Right atrium auricular region (tissue), 2 donors: ENCODE measurements around the gene OR9Q1. TPM values are rescaled to one million over a fixed set of nuclear protein-coding genes. Genes with fewer than 3 reads are reported as not detected.

Experiments
- DNase-seq: peaks from one replicate; pipeline ENCODE4 v3.0.0-alpha.2; 2019; ENCODE audit warnings: low spot score
- H3K27ac ChIP-seq, 2 donors: fragments of 200-600 bp; sonication (generic); 1 replicate in 1 of 2; 2 replicates in 1 of 2; pipeline ENCODE4 v1.5.1; 2016 to 2019
- H3K27me3 ChIP-seq, 2 donors: fragments of 200-600 bp; sonication (generic); one replicate each; pipeline versions ENCODE4 v1.5.1 to v1.6.0; 2017 to 2019
- H3K36me3 ChIP-seq: fragments of 200-600 bp; sonication (generic); one replicate; pipeline ENCODE4 v1.5.1; 2016
- H3K4me1 ChIP-seq, 2 donors: fragments of 200-600 bp; sonication (generic); one replicate each; pipeline versions ENCODE4 v1.5.1 to v1.6.0; 2017 to 2019
- H3K4me3 ChIP-seq, 2 donors: fragments of 200-600 bp; sonication (generic); 1 replicate in 1 of 2; 2 replicates in 1 of 2; pipeline ENCODE4 v1.5.1; 2017 to 2019; ENCODE audit warnings: mild to moderate bottlenecking in 1 of 2, moderate library complexity in 1 of 2
- H3K9me3 ChIP-seq, 2 donors: fragments of 200-600 bp; sonication (generic); one replicate each; pipeline ENCODE4 v1.5.1; 2019
- CTCF ChIP-seq, 2 donors: fragments of 200-600 bp; sonication (generic); IDR thresholded peaks; one replicate each; pipeline ENCODE4 v1.5.1; 2019; ENCODE audit warnings: antibody characterized with exemption in 2 of 2
- total RNA-seq, 2 donors: library from RNA; depleted of rRNA; stranded (reverse); fragments of >200 nt; gene quantifications; one replicate each; pipeline ENCODE4 v1.1.0, GENCODE V29; 2016

OR9Q1 gene
- total RNA-seq = not detected

GRCh38 chr11:58023435-58023931 is at the start of gene OR9Q1:
OR9Q1 (plus strand) TSS chr11:58023881; CDS start chr11:58179445, 155,564 bp downstream.
- Histone ChIP-seq H3K27me3 (no peaks in the 10 kb centered on the region), H3K4me1 (peaks cover 0 to 7% of the 10 kb centered on the region in 2 donors), H3K36me3 (no peaks in the 10 kb centered on the region), H3K27ac (peak within 1 kb of the TSS; percentile 32 to 65), H3K4me3 (no peak within 1 kb of the TSS), H3K9me3 (no peaks in the 10 kb centered on the region)
- no peak for TF ChIP-seq CTCF (IDR thresholded peaks at IDR 0.05)
- DNase-seq = no peak

- H3K4me3 ChIP-seq = no peak overlapping the region
- H3K4me1 ChIP-seq = no peaks in the 10 kb centered on the region
- H3K9me3 ChIP-seq = no peaks in the 10 kb centered on the region
- no peak for DNase-seq
- TF ChIP-seq CTCF (IDR thresholded peaks at IDR 0.05) = no peak
- no peaks in the 10 kb centered on the region for H3K36me3 ChIP-seq
- H3K27me3 ChIP-seq = no peaks in the 10 kb centered on the region
- no peak overlapping the region for H3K27ac ChIP-seq
Measured at GRCh38 chr11:57974132-57974531, 49.5 kb upstream of the OR9Q1 start.

GRCh38 chr11:57974848-57975601 is 48.7 kb upstream of the OR9Q1 start:
- DNase-seq = no peak
- H3K9me3 ChIP-seq = no peaks in the 10 kb centered on the region
- no peak overlapping the region for H3K4me3 ChIP-seq
- no peaks in the 10 kb centered on the region for H3K36me3 ChIP-seq
- no peaks in the 10 kb centered on the region for H3K27me3 ChIP-seq
- no peaks in the 10 kb centered on the region for H3K4me1 ChIP-seq
- no peak for TF ChIP-seq CTCF (IDR thresholded peaks at IDR 0.05)
- no peak overlapping the region for H3K27ac ChIP-seq

GRCh38 chr11:57977709-57978108 is 46.0 kb upstream of the OR9Q1 start:
- no peaks in the 10 kb centered on the region for H3K36me3 ChIP-seq
- no peak overlapping the region for H3K4me3 ChIP-seq
- no peaks in the 10 kb centered on the region for H3K4me1 ChIP-seq
- H3K27me3 ChIP-seq = no peaks in the 10 kb centered on the region
- no peak for TF ChIP-seq CTCF (IDR thresholded peaks at IDR 0.05)
- H3K9me3 ChIP-seq = no peaks in the 10 kb centered on the region
- H3K27ac ChIP-seq = no peak overlapping the region
- no peak for DNase-seq

GRCh38 chr11:57978686-57979531 is 44.8 kb upstream of the OR9Q1 start:
- no peaks in the 10 kb centered on the region for H3K9me3 ChIP-seq
- no peak overlapping the region for H3K27ac ChIP-seq
- no peak for TF ChIP-seq CTCF (IDR thresholded peaks at IDR 0.05)
- H3K4me3 ChIP-seq = no peak overlapping the region
- no peaks in the 10 kb centered on the region for H3K27me3 ChIP-seq
- no peaks in the 10 kb centered on the region for H3K4me1 ChIP-seq
- DNase-seq = no peak
- H3K36me3 ChIP-seq = no peaks in the 10 kb centered on the region
